HG02763 (cell line): ENCODE data around the gene POLR2F.

Experiments
- ATAC-seq: cut with Tn5 transposase; IDR thresholded peaks from one replicate; pipeline ENCODE4 v1.9.1; 2021; ENCODE audit warnings: mild to moderate bottlenecking, moderate library complexity; ENCODE audit not compliant: unreplicated experiment

Gene POLR2F

DNA sequence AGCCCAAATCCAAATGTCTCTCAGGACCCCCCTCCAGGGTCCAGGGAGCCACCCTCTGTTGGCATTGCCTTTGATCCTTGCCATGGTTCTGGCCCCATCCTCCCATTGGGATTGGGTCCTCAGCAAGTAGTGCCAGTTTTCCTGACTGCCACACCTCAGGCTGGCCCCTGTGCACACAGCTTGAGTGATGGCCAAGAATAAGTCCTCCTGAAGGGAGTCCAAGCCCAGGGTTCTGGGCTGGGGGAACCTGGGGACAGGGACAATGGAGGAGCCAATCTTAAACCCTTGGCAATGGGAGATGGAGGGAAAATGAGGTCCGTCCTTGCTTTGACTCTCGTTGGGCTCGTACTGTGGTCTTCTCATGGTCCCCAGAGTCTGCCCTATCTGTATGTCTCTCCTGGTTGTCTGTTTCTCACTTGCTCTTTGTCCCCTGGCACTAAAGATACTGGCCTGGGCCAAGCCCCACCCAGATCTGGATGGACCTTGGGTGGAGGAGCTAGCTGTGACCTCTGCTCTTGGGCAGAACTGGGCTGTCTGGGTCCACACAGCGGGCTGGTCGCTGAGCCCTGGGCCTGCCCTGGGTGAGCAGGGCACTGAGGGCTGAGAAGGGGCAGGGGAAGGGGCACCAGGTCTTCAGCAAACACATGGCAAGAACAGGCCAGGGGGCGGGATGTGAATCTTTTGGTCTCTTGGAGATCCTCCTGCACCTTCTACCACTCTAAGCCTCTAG, 27.9 kb downstream of the POLR2F start:
- ATAC-seq, result no peak

- ATAC-seq, result no peak
Observed at GRCh38 chr22:37982151-37982785, 28.8 kb downstream of the POLR2F start.

GRCh38 chr22:37982938-37983859, 29.7 kb downstream of the POLR2F start:
- ATAC-seq, result no peak

GRCh38 chr22:37983860-37984791, 30.6 kb downstream of the POLR2F start, which contains the start of gene SOX10:
Gene SOX10 (minus strand): TSS chr22:37984555. CDS start chr22:37983784, 771 bp downstream.
- no peak for ATAC-seq

- no peak for ATAC-seq
Observed at GRCh38 chr22:37985050-37985585, 31.6 kb downstream of the POLR2F start.

GRCh38 chr22:37985751-37986281, 32.3 kb downstream of the POLR2F start:
- ATAC-seq, result no peak

GRCh38 chr22:37986371-37986770, 32.9 kb downstream of the POLR2F start:
- no peak for ATAC-seq

GRCh38 chr22:37989146-37990045, 35.9 kb downstream of the POLR2F start:
- ATAC-seq, result no peak

DNA sequence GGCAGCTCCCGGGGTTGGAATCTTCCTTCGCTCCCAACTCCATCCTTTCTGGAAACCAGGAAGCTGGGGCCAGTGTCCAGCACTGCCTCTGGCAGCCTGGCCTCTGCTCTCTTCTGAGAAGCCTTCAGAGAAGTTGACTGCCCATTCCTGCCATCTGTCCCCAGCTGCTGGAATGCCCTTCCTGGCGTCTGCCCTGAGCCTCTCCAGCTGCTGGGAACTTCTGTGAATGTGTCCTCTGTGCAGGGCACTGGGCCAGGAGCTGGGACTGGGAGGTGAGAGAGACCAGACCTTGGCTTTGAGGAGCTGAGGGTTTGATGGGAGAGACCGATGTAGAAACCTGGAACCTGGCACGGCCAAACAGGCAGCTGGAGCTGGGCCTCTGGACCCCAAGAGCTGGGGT, 36.8 kb downstream of the POLR2F start:
- ATAC-seq, result no peak

- no peak for ATAC-seq
Observed at GRCh38 chr22:37990862-37991261, 37.4 kb downstream of the POLR2F start.

GRCh38 chr22:37991731-37992442, 38.4 kb downstream of the POLR2F start:
- ATAC-seq, result no peak

DNA sequence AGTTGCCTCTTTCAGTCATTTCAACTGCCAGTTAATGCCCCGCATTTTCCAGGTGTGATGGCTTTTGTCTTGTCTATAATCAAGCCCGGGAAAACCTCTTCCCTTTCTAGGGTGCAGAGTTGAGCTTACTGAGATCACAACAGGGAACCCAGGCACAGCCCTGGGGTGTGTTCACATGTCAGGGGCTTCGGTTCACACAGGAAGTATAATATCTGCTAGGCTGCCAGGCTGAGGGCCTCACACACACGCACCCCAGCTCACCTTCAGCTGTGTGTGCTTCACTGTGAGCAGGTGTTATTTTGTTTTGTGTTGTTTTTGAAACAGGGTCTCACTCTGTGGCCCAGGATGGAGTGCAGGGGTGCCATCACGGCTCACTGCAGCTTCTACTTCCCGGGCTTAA, 40.5 kb downstream of the POLR2F start:
- ATAC-seq, result no peak

DNA sequence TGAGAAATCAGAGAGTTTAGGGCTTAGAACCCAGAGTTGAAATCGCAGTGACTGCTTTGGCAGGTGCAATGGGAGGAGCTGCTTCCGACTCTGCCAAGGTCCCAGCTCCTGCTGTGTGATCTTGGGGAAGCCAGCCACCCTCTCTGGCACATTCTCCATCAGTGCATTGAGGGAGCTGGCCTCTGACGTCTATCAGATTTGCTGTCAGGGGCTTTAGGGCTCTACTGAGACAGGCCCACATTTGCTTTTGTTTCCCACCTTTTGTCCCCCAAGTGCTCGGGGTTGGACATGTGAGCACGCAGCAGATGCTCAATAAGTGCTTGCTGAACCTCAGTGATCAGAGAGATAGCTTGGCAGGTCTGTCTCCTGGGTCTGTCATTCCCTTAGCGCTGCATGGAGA, 41.5 kb downstream of the POLR2F start:
- ATAC-seq, result no peak

- no peak for ATAC-seq
Observed at GRCh38 chr22:37995460-37995859, 42.0 kb downstream of the POLR2F start.

- ATAC-seq, result no peak
Observed at GRCh38 chr22:37996079-37996478, 42.6 kb downstream of the POLR2F start.

GRCh38 chr22:37996515-37997246, 43.2 kb downstream of the POLR2F start:
- no peak for ATAC-seq

DNA sequence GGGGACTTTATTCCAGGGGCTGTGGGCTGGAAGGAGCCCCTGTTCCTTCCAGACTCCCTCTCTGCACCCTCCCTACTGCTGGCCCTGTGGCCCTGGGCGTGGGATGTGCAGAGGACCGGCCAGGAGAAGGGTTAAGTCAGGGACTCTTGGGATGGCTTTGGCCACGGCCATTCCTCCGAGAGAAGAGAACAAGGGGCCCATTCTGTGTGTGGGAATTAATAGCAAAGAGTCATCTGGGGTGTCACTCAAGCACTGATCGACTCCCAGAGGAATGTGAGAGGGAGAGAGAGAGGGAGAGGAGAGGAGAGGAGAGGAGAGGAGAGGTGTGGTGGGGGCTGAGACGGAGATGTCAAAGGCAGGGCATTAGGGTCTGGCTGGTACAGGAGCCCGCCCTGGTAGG, 45.0 kb downstream of the POLR2F start:
- no peak for ATAC-seq

DNA sequence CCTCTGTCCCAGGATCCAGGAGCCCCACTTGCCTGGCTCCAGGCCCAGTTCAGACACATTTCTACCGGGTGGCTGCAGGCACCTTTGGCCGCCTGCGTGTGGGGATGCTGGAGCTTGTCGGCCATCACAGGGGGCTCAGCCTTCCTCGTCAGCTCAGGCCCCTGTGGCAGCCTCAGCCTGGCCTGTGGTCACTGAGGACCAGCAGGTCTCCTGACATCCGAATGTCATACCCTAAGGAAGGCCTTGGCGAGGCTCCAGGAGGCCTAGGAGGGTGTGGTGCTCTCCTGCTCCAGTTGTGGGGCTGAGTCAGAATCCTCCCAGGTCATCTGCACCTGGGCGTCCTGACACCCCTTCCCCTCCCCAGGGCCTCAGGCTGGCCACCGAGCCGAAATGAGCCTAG, 45.7 kb downstream of the POLR2F start:
- ATAC-seq, result no peak
